C4-2B (cell line): ENCODE data around the gene NRSN1.

Source experiments
- CTCF ChIP-seq: fragments of 450-650 bp; conservative IDR thresholded peaks from 2 replicates; pipeline ENCODE4 v1.5.1; 2017; ENCODE audit warnings: mild to moderate bottlenecking
- ZFX ChIP-seq: fragments of 450-650 bp; IDR thresholded peaks from 2 replicates; pipeline ENCODE4 v1.6.1; 2017

DNA sequence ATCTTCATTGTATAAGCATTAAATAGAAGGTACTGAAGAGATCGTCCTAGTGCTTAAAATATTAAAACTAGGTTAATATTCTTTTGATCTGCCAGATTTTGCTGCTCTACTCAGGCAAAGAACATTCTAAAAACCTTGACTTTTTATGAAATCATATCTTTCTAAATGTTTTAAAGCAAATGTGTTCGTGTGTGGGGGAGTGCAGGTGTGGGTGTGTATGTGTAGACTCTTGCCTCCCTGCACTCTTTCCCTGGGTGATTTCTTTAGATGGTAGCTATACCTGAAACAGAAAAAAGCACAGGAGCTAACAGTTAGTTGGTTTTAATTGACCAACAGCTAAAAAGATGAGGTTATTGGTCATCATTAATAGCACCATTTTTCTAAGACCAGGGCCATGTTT is 5.7 kb downstream of the NRSN1 start:
- TF ChIP-seq CTCF = no peak
- no peak for TF ChIP-seq ZFX
